Epithelial cell of proximal tubule (primary cell): ENCODE measurements around the gene PVALEF. TPM values are rescaled to one million over a fixed set of nuclear protein-coding genes. Genes with fewer than 3 reads are reported as not detected.

Experiments used
- DNase-seq: peaks from one replicate; pipeline ENCODE4 v3.0.0-alpha.2; 2011; ENCODE audit warnings: low read depth
- H3K4me3 ChIP-seq: 2 replicates; pipeline ENCODE4 v1.5.1; 2011; ENCODE audit warnings: low read depth, mild to moderate bottlenecking, low read length
- CTCF ChIP-seq: conservative IDR thresholded peaks from 2 replicates; pipeline ENCODE4 v1.5.1; 2012; ENCODE audit warnings: low read depth, mild to moderate bottlenecking, low read length
- total RNA-seq: library from RNA; depleted of rRNA; stranded (reverse); fragments of >200 nt; gene quantifications from 2 replicates; pipeline ENCODE4 v1.2.3, GENCODE V29; 2015

PVALEF gene
- total RNA-seq, 1 donor from 2014 or later, result not detected

GRCh38 chr17:81138500-81138899 is 26.8 kb upstream of the PVALEF start:
- DNase-seq, result no peak
- TF ChIP-seq CTCF, result no peak
- no peak overlapping the region for H3K4me3 ChIP-seq

DNA sequence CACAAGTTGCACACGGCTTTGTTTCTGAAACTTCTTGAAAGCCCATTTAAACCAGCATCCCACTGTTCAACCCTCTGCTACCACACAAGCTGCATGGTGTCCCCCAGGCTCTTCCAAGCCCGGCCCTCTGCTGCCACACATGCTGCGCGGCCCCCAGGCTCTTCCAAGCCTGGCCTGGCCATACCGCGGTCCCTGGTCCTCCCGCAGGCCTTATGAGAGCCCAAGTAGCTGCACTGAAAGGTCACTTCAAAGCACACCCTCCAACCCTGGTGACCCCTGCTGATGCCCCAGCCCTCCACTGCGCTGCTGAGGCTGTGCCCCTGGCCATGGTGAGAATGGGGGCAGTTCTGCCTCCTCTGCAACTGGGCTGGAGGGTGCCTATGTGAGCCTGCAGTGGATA is 25.9 kb upstream of the PVALEF start:
- no peak for TF ChIP-seq CTCF
- no peak for DNase-seq
- H3K4me3 ChIP-seq, result no peak overlapping the region

DNA sequence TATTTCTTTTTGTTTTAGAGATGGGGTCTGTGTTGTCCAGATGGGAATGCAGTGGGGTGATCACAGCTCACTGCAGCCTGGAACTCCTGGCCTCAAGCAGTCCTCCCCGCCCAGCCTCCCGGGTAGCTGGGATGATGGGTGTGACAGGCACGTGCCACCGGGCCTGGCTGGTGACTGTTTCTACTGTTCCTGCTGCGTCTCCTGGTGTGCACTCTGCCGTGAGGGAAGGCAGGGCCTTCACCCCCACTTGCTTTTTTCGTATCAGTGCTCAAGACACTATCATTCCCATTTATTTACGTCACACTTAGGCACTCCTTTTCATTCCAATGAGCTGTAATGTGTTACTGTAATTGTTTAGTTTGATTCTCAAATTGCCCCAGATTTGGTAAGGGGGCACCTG is 25.3 kb upstream of the PVALEF start:
- no peak for DNase-seq
- TF ChIP-seq CTCF, result no peak
- no peak overlapping the region for H3K4me3 ChIP-seq

GRCh38 chr17:81140695-81141094 is 24.6 kb upstream of the PVALEF start:
- no peak overlapping the region for H3K4me3 ChIP-seq
- no peak for DNase-seq
- TF ChIP-seq CTCF, result no peak

- peak; percentile 2 for DNase-seq
- H3K4me3 ChIP-seq, result no peak overlapping the region
- TF ChIP-seq CTCF, result peak; percentile 73
Observed at GRCh38 chr17:81142301-81143199, 22.8 kb upstream of the PVALEF start.

- no peak overlapping the region for H3K4me3 ChIP-seq
- no peak for TF ChIP-seq CTCF
- no peak for DNase-seq
Observed at GRCh38 chr17:81143200-81143527, 22.1 kb upstream of the PVALEF start.
